Trophoblast cell (in vitro differentiated cells and primary cell): ENCODE measurements around the gene INS.
A peak's percentile ranks its signal among the peaks of the same experiment; 100 is the strongest.

Experiments used
- DNase-seq, 2 donors: peaks; one replicate each; pipeline ENCODE4 v3.0.0-alpha.2; 2016
- H2AFZ ChIP-seq: 2 replicates; pipeline ENCODE4 v1.6.1; 2013; ENCODE audit warnings: low read length, moderate library complexity, mild to moderate bottlenecking; ENCODE audit not compliant: insufficient read depth, poor library complexity
- H2AK5ac ChIP-seq: 2 replicates; pipeline ENCODE4 v1.6.1; 2013; ENCODE audit warnings: mild to moderate bottlenecking, low read length
- H2BK120ac ChIP-seq: 2 replicates; pipeline ENCODE4 v1.6.1; 2013; ENCODE audit warnings: low read length, mild to moderate bottlenecking, moderate library complexity; ENCODE audit not compliant: insufficient read depth, poor library complexity
- H2BK12ac ChIP-seq: 2 replicates; pipeline ENCODE4 v1.6.1; 2013; ENCODE audit warnings: mild to moderate bottlenecking, low read length, moderate library complexity
- H2BK5ac ChIP-seq: 2 replicates; pipeline ENCODE4 v1.6.1; 2013; ENCODE audit warnings: low read length, low read depth, moderate library complexity, mild to moderate bottlenecking; ENCODE audit not compliant: poor library complexity
- H3K14ac ChIP-seq: 2 replicates; pipeline ENCODE4 v1.6.1; 2013; ENCODE audit warnings: mild to moderate bottlenecking, low read length
- H3K18ac ChIP-seq: 2 replicates; pipeline ENCODE4 v1.6.1; 2013; ENCODE audit warnings: mild to moderate bottlenecking, low read length
- H3K23ac ChIP-seq: 2 replicates; pipeline ENCODE4 v1.6.1; 2013; ENCODE audit warnings: low read length
- H3K27ac ChIP-seq: 2 replicates; pipeline ENCODE4 v1.5.1; 2013; ENCODE audit warnings: low read depth, mild to moderate bottlenecking, inconsistent platforms, low read length, moderate library complexity
- H3K27me3 ChIP-seq: 2 replicates; pipeline ENCODE4 v1.6.1; 2013; ENCODE audit warnings: inconsistent platforms, mild to moderate bottlenecking, low read length, moderate library complexity; ENCODE audit not compliant: insufficient read depth
- H3K36me3 ChIP-seq, 2 experiments: 1 replicate in 1 of 2; 2 replicates in 1 of 2; pipeline ENCODE4 v1.6.1; 2013; ENCODE audit warnings: low read length in 2 of 2, mild to moderate bottlenecking in 2 of 2, moderate library complexity in 1 of 2; ENCODE audit not compliant: insufficient read depth in 2 of 2, control insufficient read depth in 1 of 2
- H3K4ac ChIP-seq: 2 replicates; pipeline ENCODE4 v1.6.1; 2013; ENCODE audit warnings: low read depth, mild to moderate bottlenecking, low read length, moderate library complexity
- H3K4me1 ChIP-seq, 2 experiments: 1 replicate in 1 of 2; 2 replicates in 1 of 2; pipeline ENCODE4 v1.6.1; 2013; ENCODE audit warnings: low read length in 2 of 2, mild to moderate bottlenecking in 2 of 2, moderate library complexity in 1 of 2; ENCODE audit not compliant: insufficient read depth in 2 of 2, control insufficient read depth in 1 of 2
- H3K4me2 ChIP-seq: 2 replicates; pipeline ENCODE4 v1.6.1; 2013; ENCODE audit warnings: inconsistent platforms, mild to moderate bottlenecking, low read length, moderate library complexity
- H3K4me3 ChIP-seq: 2 replicates; pipeline ENCODE4 v1.5.1; 2013; ENCODE audit warnings: mild to moderate bottlenecking, low read depth, low read length, inconsistent platforms
- H3K79me1 ChIP-seq: one replicate; pipeline ENCODE4 v1.6.1; 2013; ENCODE audit warnings: low read length
- H3K79me2 ChIP-seq: 2 replicates; pipeline ENCODE4 v1.6.1; 2013; ENCODE audit warnings: low read length, mild to moderate bottlenecking; ENCODE audit not compliant: control insufficient read depth, insufficient read depth, poor library complexity
- H3K9ac ChIP-seq: 2 replicates; pipeline ENCODE4 v1.6.1; 2013; ENCODE audit warnings: mild to moderate bottlenecking, low read length
- H3K9me3 ChIP-seq: 2 replicates; pipeline ENCODE4 v1.6.1; 2013; ENCODE audit warnings: low read depth, mild to moderate bottlenecking, control low read depth, inconsistent platforms, low read length; ENCODE audit not compliant: insufficient read depth
- H4K12ac ChIP-seq: 2 replicates; pipeline ENCODE4 v1.6.1; 2013; ENCODE audit warnings: low read depth, mild to moderate bottlenecking, low read length, moderate library complexity
- H4K8ac ChIP-seq: 2 replicates; pipeline ENCODE4 v1.6.1; 2013; ENCODE audit warnings: low read depth, mild to moderate bottlenecking, low read length, moderate library complexity
- H4K91ac ChIP-seq: one replicate; pipeline ENCODE4 v1.6.1; 2013; ENCODE audit warnings: low read depth, mild to moderate bottlenecking, low read length, moderate library complexity
- WGBS: extraction: QIAGEN DNeasy Blood & Tissue Kit; methylation state at CpG from one replicate; pipeline ENCODE4 v1.1.7; 2013; ENCODE audit warnings: missing lambda C conversion rate; ENCODE audit not compliant: insufficient read length, insufficient coverage; ENCODE audit errors: extremely low coverage; 5-methylcytosine and 5-hydroxymethylcytosine counted together

Gene INS

GRCh38 chr11:2136209-2136951 lies 24.6 kb downstream of the INS start:
- no peak overlapping the region for H4K91ac ChIP-seq
- no peak overlapping the region for H2BK12ac ChIP-seq
- H2AK5ac ChIP-seq: no peak overlapping the region
- no peak overlapping the region for H2BK120ac ChIP-seq
- no peak overlapping the region for H3K9ac ChIP-seq
- H3K4me1 ChIP-seq: peaks cover 0 to 7% of the 10 kb centered on the region in 2 experiments
- peak overlapping the region; percentile 62 for H3K4me2 ChIP-seq
- peaks cover 35 to 37% of the 10 kb centered on the region in 2 experiments for H3K36me3 ChIP-seq
- H2BK5ac ChIP-seq: no peak overlapping the region
- H3K79me1 ChIP-seq: peaks cover 10% of the 10 kb centered on the region
- H4K8ac ChIP-seq: no peak overlapping the region
- no peak overlapping the region for H3K18ac ChIP-seq
- H3K27ac ChIP-seq: no peak overlapping the region
- H3K23ac ChIP-seq: no peak overlapping the region
- peaks cover 5% of the 10 kb centered on the region for H3K79me2 ChIP-seq
- no peak overlapping the region for H3K4ac ChIP-seq
- H3K4me3 ChIP-seq: peak overlapping the region; percentile 66
- H2AFZ ChIP-seq: no peak overlapping the region
- no CpG with 5 or more reads among the region's 24 CpGs for WGBS
- no peak for DNase-seq
- H3K9me3 ChIP-seq: peaks cover 7% of the 10 kb centered on the region
- peaks cover 32% of the 10 kb centered on the region for H3K27me3 ChIP-seq
- no peak overlapping the region for H4K12ac ChIP-seq
- no peak overlapping the region for H3K14ac ChIP-seq

GRCh38 chr11:2135648-2136201 lies 25.3 kb downstream of the INS start:
- Histone ChIP-seq H3K27ac (no peak overlapping the region), H3K4ac (no peak overlapping the region), H2AK5ac (no peak overlapping the region), H3K4me2 (peak overlapping the region; percentile 62), H2BK5ac (no peak overlapping the region), H4K8ac (no peak overlapping the region), H3K79me2 (peaks cover 5% of the 10 kb centered on the region), H2BK12ac (no peak overlapping the region), H4K91ac (no peak overlapping the region), H3K4me3 (peak overlapping the region; percentile 29), H3K23ac (no peak overlapping the region), H3K36me3 (peaks cover 42 to 43% of the 10 kb centered on the region in 2 experiments), H3K4me1 (peaks cover 0 to 7% of the 10 kb centered on the region in 2 experiments), H4K12ac (no peak overlapping the region), H3K18ac (no peak overlapping the region), H3K27me3 (peaks cover 25% of the 10 kb centered on the region), H3K9me3 (peaks cover 7% of the 10 kb centered on the region), H2BK120ac (no peak overlapping the region), H3K79me1 (peaks cover 8% of the 10 kb centered on the region), H2AFZ (no peak overlapping the region), H3K14ac (no peak overlapping the region), H3K9ac (no peak overlapping the region)
- DNase-seq: no peak
- WGBS: no CpG with 5 or more reads among the region's 14 CpGs

- Histone ChIP-seq H3K23ac (no peak overlapping the region), H3K4me3 (no peak overlapping the region), H3K4me1 (peaks cover 0 to 7% of the 10 kb centered on the region in 2 experiments), H3K4me2 (no peak overlapping the region), H3K27ac (no peak overlapping the region), H2BK120ac (no peak overlapping the region), H2AFZ (no peak overlapping the region), H3K9ac (no peak overlapping the region), H2BK12ac (no peak overlapping the region), H3K36me3 (peaks cover 45 to 46% of the 10 kb centered on the region in 2 experiments), H4K8ac (no peak overlapping the region), H3K9me3 (peaks cover 7% of the 10 kb centered on the region), H3K4ac (no peak overlapping the region), H3K79me1 (peaks cover 4% of the 10 kb centered on the region), H3K14ac (no peak overlapping the region), H3K79me2 (peaks cover 3% of the 10 kb centered on the region), H2AK5ac (no peak overlapping the region), H4K91ac (no peak overlapping the region), H4K12ac (no peak overlapping the region), H2BK5ac (no peak overlapping the region), H3K18ac (no peak overlapping the region), H3K27me3 (peaks cover 19% of the 10 kb centered on the region)
- WGBS: no CpG with 5 or more reads among the region's 26 CpGs
- DNase-seq: no peak
These were observed 25.9 kb downstream of the INS start for GRCh38 chr11:2135018-2135569.

GRCh38 chr11:2134022-2135010 lies 26.7 kb downstream of the INS start:
- H3K4me2 ChIP-seq: no peak overlapping the region
- H3K9me3 ChIP-seq: peaks cover 7% of the 10 kb centered on the region
- peaks cover 48 to 50% of the 10 kb centered on the region in 2 experiments for H3K36me3 ChIP-seq
- no CpG with 5 or more reads among the region's 19 CpGs for WGBS
- no peak overlapping the region for H4K91ac ChIP-seq
- peaks cover 2% of the 10 kb centered on the region for H3K79me1 ChIP-seq
- H3K14ac ChIP-seq: no peak overlapping the region
- no peak overlapping the region for H2BK12ac ChIP-seq
- no peak overlapping the region for H2BK120ac ChIP-seq
- H3K4me3 ChIP-seq: no peak overlapping the region
- no peak for DNase-seq
- H3K4ac ChIP-seq: no peak overlapping the region
- H2AK5ac ChIP-seq: no peak overlapping the region
- no peak overlapping the region for H3K27ac ChIP-seq
- H2AFZ ChIP-seq: no peak overlapping the region
- H3K23ac ChIP-seq: no peak overlapping the region
- no peak overlapping the region for H4K8ac ChIP-seq
- peaks cover 3% of the 10 kb centered on the region for H3K79me2 ChIP-seq
- H3K18ac ChIP-seq: no peak overlapping the region
- no peak overlapping the region for H3K9ac ChIP-seq
- H3K4me1 ChIP-seq: peaks cover 0 to 7% of the 10 kb centered on the region in 2 experiments
- H3K27me3 ChIP-seq: peaks cover 13% of the 10 kb centered on the region
- H2BK5ac ChIP-seq: no peak overlapping the region
- H4K12ac ChIP-seq: no peak overlapping the region
